GM19023 (cell line): ENCODE data around the gene MRC1.

Source experiments
- ATAC-seq: cut with Tn5 transposase; IDR thresholded peaks from one replicate; pipeline ENCODE4 v1.9.1; 2021; ENCODE audit warnings: mild to moderate bottlenecking, moderate library complexity; ENCODE audit not compliant: unreplicated experiment

MRC1 gene

GRCh38 chr10:17795083-17795482 lies 14.1 kb upstream of the MRC1 start:
- ATAC-seq, result no peak

GRCh38 chr10:17795813-17796594 lies 13.1 kb upstream of the MRC1 start:
- no peak for ATAC-seq

- ATAC-seq, result no peak
These were observed 7.6 kb upstream of the MRC1 start for GRCh38 chr10:17801507-17801906.

- no peak for ATAC-seq
These were observed 6.8 kb upstream of the MRC1 start for GRCh38 chr10:17802350-17802749.

- ATAC-seq, result no peak
These were observed 6.2 kb upstream of the MRC1 start for GRCh38 chr10:17802976-17803375.

- no peak for ATAC-seq
These were observed 3.8 kb upstream of the MRC1 start for GRCh38 chr10:17805330-17805729.

GRCh38 chr10:17805921-17806577 lies 3.1 kb upstream of the MRC1 start:
- peak; percentile 85 for ATAC-seq

- no peak for ATAC-seq
These were observed 2.2 kb downstream of the MRC1 start for GRCh38 chr10:17811146-17811865.

- no peak for ATAC-seq
These were observed 5.8 kb downstream of the MRC1 start for GRCh38 chr10:17814973-17815372.

- no peak for ATAC-seq
These were observed 7.1 kb downstream of the MRC1 start for GRCh38 chr10:17816199-17816598.

GRCh38 chr10:17817316-17817715 lies 8.2 kb downstream of the MRC1 start:
- no peak for ATAC-seq

GRCh38 chr10:17817790-17818189 lies 8.6 kb downstream of the MRC1 start:
- no peak for ATAC-seq

GRCh38 chr10:17819836-17820235 lies 10.7 kb downstream of the MRC1 start:
- no peak for ATAC-seq

GRCh38 chr10:17820943-17821342 lies 11.8 kb downstream of the MRC1 start:
- ATAC-seq, result no peak

- ATAC-seq, result no peak
These were observed 12.7 kb downstream of the MRC1 start for GRCh38 chr10:17821893-17822292.

- ATAC-seq, result no peak
These were observed 22.2 kb downstream of the MRC1 start for GRCh38 chr10:17831341-17831740.

- no peak for ATAC-seq
These were observed 22.7 kb downstream of the MRC1 start for GRCh38 chr10:17831896-17832295.

GRCh38 chr10:17833656-17834055 lies 24.5 kb downstream of the MRC1 start:
- no peak for ATAC-seq

- no peak for ATAC-seq
These were observed 26.5 kb downstream of the MRC1 start for GRCh38 chr10:17835688-17836087.

- ATAC-seq, result no peak
These were observed 27.8 kb downstream of the MRC1 start for GRCh38 chr10:17836942-17837341.

GRCh38 chr10:17838080-17838648 lies 29.0 kb downstream of the MRC1 start:
- no peak for ATAC-seq

GRCh38 chr10:17841050-17841449 lies 31.9 kb downstream of the MRC1 start:
- no peak for ATAC-seq
